Neural cell (in vitro differentiated cells): Measurements from ENCODE around the gene KDM4C. TPM values are rescaled to one million over a fixed set of nuclear protein-coding genes. Genes with fewer than 3 reads are reported as not detected.

ENCODE experiments used
- H2AFZ ChIP-seq: fragments of 200-600, 300-800 bp; sonication (generic), shearing (Covaris generic); 2 replicates; pipeline ENCODE4 v1.6.0; 2014; ENCODE audit warnings: low read depth, mild to moderate bottlenecking, antibody characterized with exemption, low read length, moderate library complexity
- H3F3A ChIP-seq: fragments of 200-600 bp; shearing (Covaris generic); 2 replicates; pipeline ENCODE4 v1.6.1; 2016; ENCODE audit warnings: mild to moderate bottlenecking, moderate library complexity, mixed read lengths, antibody characterized with exemption, low read length; ENCODE audit not compliant: insufficient read depth, poor library complexity, severe bottlenecking
- H3K27ac ChIP-seq: fragments of 200-600, 300-800 bp; sonication (generic), shearing (Covaris generic); 2 replicates; pipeline ENCODE4 v1.5.1; 2014; ENCODE audit warnings: mild to moderate bottlenecking, low read length, moderate library complexity
- H3K27me3 ChIP-seq: fragments of 300-800, 200-600 bp; sonication (generic), shearing (Covaris generic); 2 replicates; pipeline ENCODE4 v1.6.0; 2014; ENCODE audit warnings: mild to moderate bottlenecking, low read depth, low read length, moderate library complexity; ENCODE audit not compliant: insufficient read depth
- H3K36me3 ChIP-seq: fragments of 300-800, 200-600 bp; sonication (generic), shearing (Covaris generic); 2 replicates; pipeline ENCODE4 v1.5.1; 2014; ENCODE audit warnings: mild to moderate bottlenecking, antibody characterized with exemption, low read length, moderate library complexity; ENCODE audit not compliant: insufficient read depth
- H3K4me2 ChIP-seq: fragments of 300-800, 200-600 bp; sonication (generic), shearing (Covaris generic); 2 replicates; pipeline ENCODE4 v1.6.0; 2014; ENCODE audit warnings: mild to moderate bottlenecking, low read length
- H3K4me3 ChIP-seq: fragments of 300-800, 200-600 bp; sonication (generic), shearing (Covaris generic); 2 replicates; pipeline ENCODE4 v1.5.1; 2014; ENCODE audit warnings: mild to moderate bottlenecking, low read length, moderate library complexity
- H3K79me2 ChIP-seq: fragments of 200-600 bp; shearing (Covaris generic); replicated peaks from 2 replicates; pipeline ENCODE4 v1.6.0; 2014; ENCODE audit warnings: mild to moderate bottlenecking, low read length, moderate library complexity; ENCODE audit not compliant: insufficient read depth
- H3K9ac ChIP-seq: fragments of 300-800, 200-600 bp; sonication (generic), shearing (Covaris generic); 2 replicates; pipeline ENCODE4 v1.6.1; 2016; ENCODE audit warnings: mild to moderate bottlenecking, low read length, mixed read lengths
- H3K9me2 ChIP-seq: fragments of 200-600 bp; shearing (Covaris generic); 2 replicates; pipeline ENCODE4 v1.6.1; 2016; ENCODE audit warnings: mild to moderate bottlenecking, low read length, mixed read lengths; ENCODE audit not compliant: insufficient read depth
- H3K9me3 ChIP-seq: fragments of 200-600, 300-800 bp; sonication (generic), shearing (Covaris generic); 2 replicates; pipeline ENCODE4 v1.6.1; 2016; ENCODE audit warnings: mild to moderate bottlenecking, mixed run types, low read length, moderate library complexity, mixed read lengths
- H4K20me1 ChIP-seq: fragments of 200-600 bp; shearing (Covaris generic); 2 replicates; pipeline ENCODE4 v1.6.1; 2016; ENCODE audit warnings: mild to moderate bottlenecking, mixed run types; ENCODE audit not compliant: insufficient read depth
- CTCF ChIP-seq: fragments of 450-650 bp; IDR thresholded peaks from 2 replicates; pipeline ENCODE4 v1.5.1; 2014; ENCODE audit warnings: antibody characterized with exemption, mild to moderate bottlenecking, moderate library complexity; ENCODE audit not compliant: poor library complexity, severe bottlenecking
- EP300 ChIP-seq: fragments of 450-650 bp; conservative IDR thresholded peaks from 2 replicates; pipeline ENCODE4 v1.6.1; 2014; ENCODE audit warnings: antibody characterized with exemption, mild to moderate bottlenecking, moderate library complexity; ENCODE audit not compliant: poor library complexity, severe bottlenecking
- EZH2 ChIP-seq: fragments of 200-600, 300-800 bp; shearing (Covaris generic), sonication (generic); IDR thresholded peaks from 2 replicates; pipeline ENCODE4 v1.6.1; 2014; ENCODE audit warnings: antibody characterized with exemption, low read length, borderline replicate concordance, mild to moderate bottlenecking; ENCODE audit not compliant: insufficient read depth, poor library complexity, severe bottlenecking
- MXI1 ChIP-seq: fragments of 450-650 bp; conservative IDR thresholded peaks from 2 replicates; pipeline ENCODE4 v1.6.1; 2014; ENCODE audit warnings: antibody characterized with exemption, mild to moderate bottlenecking; ENCODE audit not compliant: poor library complexity, severe bottlenecking
- POLR2AphosphoS5 ChIP-seq: IDR thresholded peaks from 2 replicates; pipeline ENCODE4 v1.6.1; 2012
- RAD21 ChIP-seq: fragments of 450-650 bp; conservative IDR thresholded peaks from 2 replicates; pipeline ENCODE4 v1.6.1; 2014; ENCODE audit warnings: antibody characterized with exemption, mild to moderate bottlenecking, moderate library complexity
- REST ChIP-seq: IDR thresholded peaks from 2 replicates; pipeline ENCODE4 v1.6.1; 2012; ENCODE audit warnings: borderline replicate concordance
- SMC3 ChIP-seq: fragments of 450-650 bp; conservative IDR thresholded peaks from 2 replicates; pipeline ENCODE4 v1.6.1; 2014; ENCODE audit warnings: antibody characterized with exemption, mild to moderate bottlenecking, moderate library complexity; ENCODE audit not compliant: poor library complexity
- TAF1 ChIP-seq: IDR thresholded peaks from 2 replicates; pipeline ENCODE4 v1.6.1; 2012; ENCODE audit warnings: low read depth
- polyA plus RNA-seq: library from polyadenylated mRNA; depleted of rRNA; stranded (reverse); fragments of >200 nt; gene quantifications from 2 replicates; pipeline ENCODE4 v1.2.3, GENCODE V29; 2014

KDM4C gene
- polyA plus RNA-seq, 1 donor from 2014 or later = 21.1 TPM

DNA sequence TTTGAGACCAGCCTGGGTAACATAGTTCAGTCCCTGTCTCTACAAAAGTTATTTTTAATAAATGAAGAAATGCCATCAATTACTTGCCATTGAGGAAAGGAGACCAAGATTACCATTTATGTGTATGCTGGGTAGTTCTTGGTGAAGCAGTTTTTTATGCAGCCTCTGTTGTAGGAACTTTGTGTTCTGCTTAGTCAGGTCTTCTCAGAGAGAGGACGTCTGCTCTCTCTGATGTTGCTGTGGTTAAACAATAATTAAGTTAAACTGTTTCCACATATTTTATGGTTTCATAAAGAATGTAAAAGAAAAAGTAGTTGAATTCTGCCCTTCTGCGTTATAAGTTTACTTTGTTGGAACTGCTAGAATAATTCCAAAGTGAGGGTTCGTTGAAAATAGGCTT, 210.5 kb downstream of the KDM4C start:
- Histone ChIP-seq H3K4me3 (no peak overlapping the region), H3K9me3 (no peaks in the 10 kb centered on the region), H3F3A (no peaks in the 10 kb centered on the region), H3K27me3 (no peaks in the 10 kb centered on the region), H3K4me2 (no peak overlapping the region), H3K27ac (no peak overlapping the region), H3K9ac (no peak overlapping the region), H4K20me1 (no peaks in the 10 kb centered on the region), H3K79me2 (no peaks in the 10 kb centered on the region), H3K9me2 (no peaks in the 10 kb centered on the region), H2AFZ (no peak overlapping the region), H3K36me3 (no peaks in the 10 kb centered on the region)
- TF ChIP-seq REST (no peak), TAF1 (no peak), POLR2AphosphoS5 (no peak), RAD21 (no peak), EP300 (no peak), CTCF (no peak), EZH2 (no peak), SMC3 (no peak), MXI1 (no peak)

DNA sequence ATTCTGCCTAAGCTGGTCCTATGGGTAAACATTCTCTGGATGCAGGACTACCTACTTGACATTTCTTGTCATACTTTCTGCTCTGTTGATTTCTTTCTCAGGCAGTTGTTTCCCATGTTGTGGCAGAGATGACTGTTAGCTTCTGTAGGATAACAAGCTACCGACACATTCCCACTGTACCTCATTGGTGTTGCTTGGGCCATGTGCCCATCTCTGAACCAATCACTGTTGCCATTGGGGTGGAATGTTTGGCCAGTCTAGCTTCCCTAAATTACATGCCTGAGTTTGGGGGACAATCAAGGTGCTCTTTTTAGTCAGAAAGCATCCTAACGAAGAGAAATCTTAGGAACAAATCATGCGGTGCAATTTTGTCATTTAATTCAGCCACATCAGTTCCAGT, 212.0 kb downstream of the KDM4C start:
- H2AFZ ChIP-seq = no peak overlapping the region
- no peaks in the 10 kb centered on the region for H3F3A ChIP-seq
- H3K9ac ChIP-seq = no peak overlapping the region
- H3K79me2 ChIP-seq = no peaks in the 10 kb centered on the region
- no peak overlapping the region for H3K4me3 ChIP-seq
- H3K27me3 ChIP-seq = no peaks in the 10 kb centered on the region
- H3K4me2 ChIP-seq = no peak overlapping the region
- no peak overlapping the region for H3K27ac ChIP-seq
- no peaks in the 10 kb centered on the region for H3K36me3 ChIP-seq
- no peaks in the 10 kb centered on the region for H3K9me3 ChIP-seq
- H4K20me1 ChIP-seq = no peaks in the 10 kb centered on the region
- no peaks in the 10 kb centered on the region for H3K9me2 ChIP-seq
- TF ChIP-seq EP300 (peak; percentile 52), REST (no peak), POLR2AphosphoS5 (peak; percentile 48)
